ENCODE results near the gene HYLS1.

HYLS1 gene

GRCh38 chr11:125924384-125925007 is 37.0 kb downstream of the HYLS1 start:
- Histone ChIP-seq H3K9me3 (ENCODE audit: control insufficient read depth, insufficient read depth, low read length) (no peaks in the 10 kb centered on the region), H3K27ac (ENCODE audit: low read depth, low read length) (no peak overlapping the region), H3K4me1 (ENCODE audit: control insufficient read depth, insufficient read depth, low read length) (peaks cover 2% of the 10 kb centered on the region; the same call in 1 of the 2 replicates), H3K36me3 (ENCODE audit: control insufficient read depth, insufficient read depth, low read length) (no peaks in the 10 kb centered on the region), H3K9ac (ENCODE audit: low read depth, low read length) (no peak overlapping the region), H3K4me3 (ENCODE audit: low read depth, low read length) (no peak overlapping the region), H3K27me3 (ENCODE audit: control insufficient read depth, insufficient read depth, low read length) (no peaks in the 10 kb centered on the region)

DNA sequence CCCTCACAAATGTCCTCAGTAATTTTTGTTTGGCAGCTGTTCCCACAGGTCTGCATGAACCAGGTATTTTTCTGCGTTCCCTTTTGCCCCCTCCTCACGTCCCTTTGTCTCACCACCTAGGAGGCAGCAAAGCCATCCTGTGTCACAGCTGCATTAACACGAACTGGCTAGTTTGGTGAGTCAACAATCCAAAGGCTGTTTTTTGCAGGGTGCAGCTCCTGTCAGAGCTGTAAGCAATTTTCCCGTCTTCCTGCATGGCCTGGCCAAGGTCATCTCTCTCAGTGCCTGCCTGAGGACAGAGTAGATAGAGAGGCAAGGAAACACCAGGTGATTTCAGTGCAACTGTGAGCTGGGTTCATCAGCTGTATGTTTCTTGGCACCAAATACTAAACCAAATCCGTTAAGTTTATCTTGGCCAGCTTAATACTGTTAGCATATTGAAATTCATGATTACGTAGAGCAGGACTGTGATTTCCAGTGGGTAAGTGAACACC is 37.8 kb downstream of the HYLS1 start:
- no peaks in the 10 kb centered on the region for H3K27me3 ChIP-seq (ENCODE audit: control insufficient read depth, insufficient read depth, low read length)
- H3K27ac ChIP-seq (ENCODE audit: low read depth, low read length): no peak overlapping the region
- H3K36me3 ChIP-seq (ENCODE audit: control insufficient read depth, insufficient read depth, low read length): no peaks in the 10 kb centered on the region
- H3K4me3 ChIP-seq (ENCODE audit: low read depth, low read length): no peak overlapping the region
- no peaks in the 10 kb centered on the region for H3K9me3 ChIP-seq (ENCODE audit: control insufficient read depth, insufficient read depth, low read length)
- H3K9ac ChIP-seq (ENCODE audit: low read depth, low read length): no peak overlapping the region
- peaks cover 2% of the 10 kb centered on the region; the same call in 1 of the 2 replicates for H3K4me1 ChIP-seq (ENCODE audit: control insufficient read depth, insufficient read depth, low read length)

- H3K4me1 ChIP-seq (ENCODE audit: control insufficient read depth, insufficient read depth, low read length): peaks cover 2% of the 10 kb centered on the region; the same call in 1 of the 2 replicates
- H3K9ac ChIP-seq (ENCODE audit: low read depth, low read length): no peak overlapping the region
- H3K27ac ChIP-seq (ENCODE audit: low read depth, low read length): no peak overlapping the region
- no peaks in the 10 kb centered on the region for H3K9me3 ChIP-seq (ENCODE audit: control insufficient read depth, insufficient read depth, low read length)
- no peak overlapping the region for H3K4me3 ChIP-seq (ENCODE audit: low read depth, low read length)
- H3K36me3 ChIP-seq (ENCODE audit: control insufficient read depth, insufficient read depth, low read length): no peaks in the 10 kb centered on the region
- no peaks in the 10 kb centered on the region for H3K27me3 ChIP-seq (ENCODE audit: control insufficient read depth, insufficient read depth, low read length)
These were observed 38.3 kb downstream of the HYLS1 start for GRCh38 chr11:125925804-125926203.

DNA sequence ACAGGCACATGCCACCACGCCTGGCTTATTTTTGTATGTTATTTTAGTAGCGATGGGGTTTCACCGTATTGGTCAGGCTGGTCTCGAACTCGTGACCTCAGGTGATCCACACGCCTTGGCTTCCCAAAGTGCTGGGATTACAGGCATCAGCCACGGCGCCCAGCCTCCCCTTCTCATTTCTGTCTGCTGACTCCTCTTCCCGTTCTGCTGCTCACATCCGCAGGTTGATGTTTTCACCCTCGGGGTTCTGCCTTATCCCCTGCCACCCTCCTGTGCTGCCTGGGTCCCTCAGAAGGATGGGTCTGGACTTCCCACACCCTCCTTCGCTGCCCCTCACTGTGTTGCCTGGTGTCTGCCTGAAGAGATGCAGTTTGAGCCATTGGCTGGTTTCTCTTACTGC is 39.2 kb downstream of the HYLS1 start:
- H3K4me1 ChIP-seq (ENCODE audit: control insufficient read depth, insufficient read depth, low read length): peaks cover 2% of the 10 kb centered on the region; the same call in 1 of the 2 replicates
- no peak overlapping the region for H3K27ac ChIP-seq (ENCODE audit: low read depth, low read length)
- H3K36me3 ChIP-seq (ENCODE audit: control insufficient read depth, insufficient read depth, low read length): no peaks in the 10 kb centered on the region
- no peaks in the 10 kb centered on the region for H3K9me3 ChIP-seq (ENCODE audit: control insufficient read depth, insufficient read depth, low read length)
- no peak overlapping the region for H3K9ac ChIP-seq (ENCODE audit: low read depth, low read length)
- no peak overlapping the region for H3K4me3 ChIP-seq (ENCODE audit: low read depth, low read length)
- H3K27me3 ChIP-seq (ENCODE audit: control insufficient read depth, insufficient read depth, low read length): no peaks in the 10 kb centered on the region

- Histone ChIP-seq H3K9me3 (ENCODE audit: control insufficient read depth, insufficient read depth, low read length) (no peaks in the 10 kb centered on the region), H3K4me1 (ENCODE audit: control insufficient read depth, insufficient read depth, low read length) (peaks cover 24% of the 10 kb centered on the region), H3K9ac (ENCODE audit: low read depth, low read length) (no peak overlapping the region), H3K36me3 (ENCODE audit: control insufficient read depth, insufficient read depth, low read length) (no peaks in the 10 kb centered on the region), H3K4me3 (ENCODE audit: low read depth, low read length) (no peak overlapping the region), H3K27me3 (ENCODE audit: control insufficient read depth, insufficient read depth, low read length) (no peaks in the 10 kb centered on the region), H3K27ac (ENCODE audit: low read depth, low read length) (no peak overlapping the region)
These were observed 42.1 kb downstream of the HYLS1 start for GRCh38 chr11:125929445-125930075.

DNA sequence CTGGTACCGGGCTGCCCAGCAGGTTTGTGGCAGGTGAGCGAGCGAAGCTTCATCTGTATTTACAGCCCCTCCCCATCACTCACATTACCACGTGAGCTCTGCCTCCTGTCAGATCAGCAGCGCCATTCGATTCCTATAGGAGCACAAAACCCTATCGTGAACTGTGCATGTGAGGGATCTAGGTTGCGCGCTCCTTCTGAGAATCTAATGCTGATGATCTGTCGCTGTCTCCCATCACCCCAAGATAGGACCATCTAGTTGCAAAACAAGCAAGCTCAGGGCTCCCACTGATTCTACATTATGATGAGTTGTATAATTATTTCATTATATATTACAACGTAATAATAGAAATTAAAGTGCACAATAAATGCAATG is 42.6 kb downstream of the HYLS1 start:
- Histone ChIP-seq H3K36me3 (ENCODE audit: control insufficient read depth, insufficient read depth, low read length) (no peaks in the 10 kb centered on the region), H3K27me3 (ENCODE audit: control insufficient read depth, insufficient read depth, low read length) (no peaks in the 10 kb centered on the region), H3K27ac (ENCODE audit: low read depth, low read length) (no peak overlapping the region), H3K9me3 (ENCODE audit: control insufficient read depth, insufficient read depth, low read length) (no peaks in the 10 kb centered on the region), H3K9ac (ENCODE audit: low read depth, low read length) (no peak overlapping the region), H3K4me1 (ENCODE audit: control insufficient read depth, insufficient read depth, low read length) (peaks cover 24% of the 10 kb centered on the region), H3K4me3 (ENCODE audit: low read depth, low read length) (no peak overlapping the region)

DNA sequence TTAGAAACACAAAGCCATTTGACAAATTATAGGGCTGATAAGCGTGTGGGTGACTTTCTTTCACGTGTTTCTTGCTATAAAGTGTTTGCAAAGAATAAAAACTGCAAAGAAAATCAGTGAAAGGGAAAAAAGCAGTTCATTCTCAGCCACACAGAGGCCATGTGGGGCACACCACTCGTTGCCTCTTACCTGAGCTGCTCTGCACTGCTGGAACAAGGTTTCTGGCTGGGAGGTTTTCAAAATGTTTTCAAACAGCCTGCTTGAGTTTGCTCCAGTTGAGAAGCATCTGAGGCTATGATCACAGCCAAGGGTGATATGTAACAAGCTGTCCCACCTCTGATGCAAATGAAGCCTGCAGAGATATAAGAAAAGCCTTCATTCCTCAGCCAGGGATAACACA is 43.6 kb downstream of the HYLS1 start:
- H3K9me3 ChIP-seq (ENCODE audit: control insufficient read depth, insufficient read depth, low read length): no peaks in the 10 kb centered on the region
- no peaks in the 10 kb centered on the region for H3K27me3 ChIP-seq (ENCODE audit: control insufficient read depth, insufficient read depth, low read length)
- H3K27ac ChIP-seq (ENCODE audit: low read depth, low read length): no peak overlapping the region
- H3K4me3 ChIP-seq (ENCODE audit: low read depth, low read length): no peak overlapping the region
- H3K4me1 ChIP-seq (ENCODE audit: control insufficient read depth, insufficient read depth, low read length): peaks cover 22% of the 10 kb centered on the region
- H3K36me3 ChIP-seq (ENCODE audit: control insufficient read depth, insufficient read depth, low read length): no peaks in the 10 kb centered on the region
- no peak overlapping the region for H3K9ac ChIP-seq (ENCODE audit: low read depth, low read length)

GRCh38 chr11:125931668-125932067 is 44.2 kb downstream of the HYLS1 start:
- H3K27ac ChIP-seq (ENCODE audit: low read depth, low read length): no peak overlapping the region
- H3K27me3 ChIP-seq (ENCODE audit: control insufficient read depth, insufficient read depth, low read length): no peaks in the 10 kb centered on the region
- no peaks in the 10 kb centered on the region for H3K9me3 ChIP-seq (ENCODE audit: control insufficient read depth, insufficient read depth, low read length)

DNA sequence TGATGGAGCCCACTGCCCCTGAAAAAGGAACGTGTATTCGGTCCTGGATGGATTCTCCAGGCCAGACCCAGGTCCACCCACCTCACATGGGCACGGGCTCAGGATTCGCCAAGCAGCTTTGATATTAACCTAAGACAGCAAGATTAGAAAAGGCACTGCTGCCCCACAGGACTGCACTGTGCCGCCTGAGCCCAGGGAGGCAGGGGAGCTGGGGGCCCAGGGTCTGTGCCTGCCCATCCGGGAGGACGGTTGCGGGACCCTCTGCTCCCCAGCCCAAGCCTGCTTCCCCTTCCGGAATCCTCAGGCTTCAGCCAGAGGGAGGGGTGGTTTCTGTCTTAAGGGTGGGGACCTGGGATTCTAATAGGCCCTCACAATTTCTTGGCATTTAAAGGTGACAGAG is 44.8 kb downstream of the HYLS1 start:
- Histone ChIP-seq H3K4me3 (ENCODE audit: low read depth, low read length) (no peak overlapping the region), H3K4me1 (ENCODE audit: control insufficient read depth, insufficient read depth, low read length) (peaks cover 22% of the 10 kb centered on the region), H3K36me3 (ENCODE audit: control insufficient read depth, insufficient read depth, low read length) (no peaks in the 10 kb centered on the region), H3K9ac (ENCODE audit: low read depth, low read length) (no peak overlapping the region), H3K27ac (ENCODE audit: low read depth, low read length) (no peak overlapping the region), H3K27me3 (ENCODE audit: control insufficient read depth, insufficient read depth, low read length) (no peaks in the 10 kb centered on the region), H3K9me3 (ENCODE audit: control insufficient read depth, insufficient read depth, low read length) (no peaks in the 10 kb centered on the region)

More at GRCh38 chr11:125931668-125932067, 44.2 kb downstream of the HYLS1 start:
- H3K4me3 ChIP-seq (ENCODE audit: low read depth, low read length): no peak overlapping the region
- no peak overlapping the region for H3K9ac ChIP-seq (ENCODE audit: low read depth, low read length)
- peaks cover 22% of the 10 kb centered on the region for H3K4me1 ChIP-seq (ENCODE audit: control insufficient read depth, insufficient read depth, low read length)
- H3K36me3 ChIP-seq (ENCODE audit: control insufficient read depth, insufficient read depth, low read length): no peaks in the 10 kb centered on the region

DNA sequence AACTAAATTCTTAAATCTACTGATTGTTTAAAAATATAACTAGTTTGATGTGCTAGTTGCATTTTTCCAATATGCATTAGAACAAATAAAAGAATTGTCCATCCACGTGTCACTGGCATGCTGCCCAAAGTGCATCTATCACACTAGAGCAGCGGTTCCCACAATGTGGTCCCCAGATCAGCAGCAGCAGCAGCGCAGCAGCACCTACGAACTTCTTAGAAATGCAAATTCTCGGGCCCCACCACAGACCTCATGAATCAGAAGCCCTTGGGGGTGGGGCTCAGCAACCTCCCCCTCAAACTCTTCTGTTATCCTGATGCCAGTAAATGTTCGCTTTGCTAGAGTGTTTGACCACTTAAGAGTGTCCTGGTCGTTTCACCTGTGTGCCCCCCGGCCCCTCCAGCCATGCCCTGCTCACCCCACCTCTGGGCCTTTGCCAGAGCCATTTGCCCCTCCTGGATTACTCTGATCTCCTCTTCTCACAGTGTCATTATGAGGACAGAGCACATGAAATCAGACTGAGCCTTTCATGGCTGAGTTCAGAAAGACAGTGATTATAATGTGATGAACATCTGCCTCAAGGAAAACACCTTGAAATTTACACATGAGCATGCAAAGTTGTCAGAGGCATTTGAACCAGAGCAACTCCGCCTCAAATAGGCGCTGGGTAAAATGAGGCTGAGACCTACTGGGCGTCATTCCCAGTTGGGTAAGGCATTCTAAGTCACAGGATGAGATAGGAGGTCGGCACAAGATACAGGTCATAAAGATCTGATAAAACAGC is 45.8 kb downstream of the HYLS1 start:
- Histone ChIP-seq H3K9ac (ENCODE audit: low read depth, low read length) (0 out of 2 replicates have a peak overlapping the region, but pooled peaks have one; percentile 2), H3K9me3 (ENCODE audit: control insufficient read depth, insufficient read depth, low read length) (no peaks in the 10 kb centered on the region), H3K4me3 (ENCODE audit: low read depth, low read length) (no peak overlapping the region; the same call in 1 of the 2 replicates), H3K4me1 (ENCODE audit: control insufficient read depth, insufficient read depth, low read length) (peaks cover 22% of the 10 kb centered on the region), H3K36me3 (ENCODE audit: control insufficient read depth, insufficient read depth, low read length) (no peaks in the 10 kb centered on the region), H3K27me3 (ENCODE audit: control insufficient read depth, insufficient read depth, low read length) (no peaks in the 10 kb centered on the region), H3K27ac (ENCODE audit: low read depth, low read length) (no peak overlapping the region)

DNA sequence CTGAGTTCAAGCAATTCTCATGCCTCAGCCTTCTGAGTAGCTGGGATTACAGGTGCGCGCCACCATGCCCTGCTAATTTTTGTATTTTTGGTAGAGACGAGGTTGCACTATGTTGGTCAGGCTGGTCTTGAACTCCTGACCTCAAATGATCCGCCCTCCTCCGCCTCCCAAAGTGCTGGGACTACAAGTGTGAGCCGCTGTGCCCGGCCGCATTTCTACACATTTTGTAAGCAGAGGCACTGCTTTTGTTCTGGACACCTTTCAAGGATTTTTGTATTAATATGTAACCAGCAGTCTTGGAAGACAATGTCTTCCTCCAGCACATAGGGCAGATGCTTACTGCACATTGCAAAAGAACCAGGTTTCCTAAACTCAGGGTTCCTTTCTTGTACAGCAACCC is 47.0 kb downstream of the HYLS1 start:
- Histone ChIP-seq H3K27ac (ENCODE audit: low read depth, low read length) (no peak overlapping the region), H3K4me1 (ENCODE audit: control insufficient read depth, insufficient read depth, low read length) (peaks cover 22% of the 10 kb centered on the region), H3K4me3 (ENCODE audit: low read depth, low read length) (no peak overlapping the region), H3K9ac (ENCODE audit: low read depth, low read length) (no peak overlapping the region), H3K9me3 (ENCODE audit: control insufficient read depth, insufficient read depth, low read length) (no peaks in the 10 kb centered on the region), H3K36me3 (ENCODE audit: control insufficient read depth, insufficient read depth, low read length) (no peaks in the 10 kb centered on the region), H3K27me3 (ENCODE audit: control insufficient read depth, insufficient read depth, low read length) (no peaks in the 10 kb centered on the region)

Measured in HUES48 (cell line).